ENCODE measurements around the gene SNAI3. TPM values are rescaled to one million over a fixed set of nuclear protein-coding genes. Genes with fewer than 3 reads are reported as not detected.

Gene SNAI3
- total and polyA plus RNA-seq, 2 of the 8 experiments (the other 6 are each of a cell fraction or from before 2014, with no cell fraction given): 8.5 to 13.3 TPM

GRCh38 chr16:88687254-88687576, 908 bp upstream of the SNAI3 start (continued):
- TF ChIP-seq CHD1 (IDR thresholded peaks at IDR 0.05; ENCODE audit: low read depth, low read length): no peak

All from H1 (cell line).